HG03159 (cell line): ENCODE measurements around the gene DLG5.

Source experiments
- ATAC-seq: cut with Tn5 transposase; IDR thresholded peaks from one replicate; pipeline ENCODE4 v1.9.1; 2021; ENCODE audit warnings: mild to moderate bottlenecking, moderate library complexity; ENCODE audit not compliant: unreplicated experiment

DLG5 gene

GRCh38 chr10:77849039-77849664 lies 77.4 kb downstream of the DLG5 start:
- no peak for ATAC-seq

- peak; percentile 81 for ATAC-seq
These were observed 79.7 kb downstream of the DLG5 start for GRCh38 chr10:77846718-77847311.

- ATAC-seq: no peak
These were observed 81.1 kb downstream of the DLG5 start for GRCh38 chr10:77845451-77845850.

- no peak for ATAC-seq
These were observed 81.7 kb downstream of the DLG5 start for GRCh38 chr10:77844713-77845445.

GRCh38 chr10:77844177-77844576 lies 82.4 kb downstream of the DLG5 start:
- no peak for ATAC-seq

GRCh38 chr10:77843264-77843663 lies 83.3 kb downstream of the DLG5 start:
- ATAC-seq: no peak

GRCh38 chr10:77842652-77843212 lies 83.8 kb downstream of the DLG5 start:
- no peak for ATAC-seq

GRCh38 chr10:77841711-77842375 lies 84.7 kb downstream of the DLG5 start:
- no peak for ATAC-seq

- ATAC-seq: no peak
These were observed 85.9 kb downstream of the DLG5 start for GRCh38 chr10:77840636-77841035.

- ATAC-seq: no peak
These were observed 88.5 kb downstream of the DLG5 start for GRCh38 chr10:77837925-77838595.

- peak; percentile 81 for ATAC-seq
These were observed 89.2 kb downstream of the DLG5 start for GRCh38 chr10:77837248-77837924.

GRCh38 chr10:77836299-77836820 lies 90.2 kb downstream of the DLG5 start:
- no peak for ATAC-seq

- no peak for ATAC-seq
These were observed 90.9 kb downstream of the DLG5 start for GRCh38 chr10:77835669-77836086.

GRCh38 chr10:77834943-77835668 lies 91.4 kb downstream of the DLG5 start:
- no peak for ATAC-seq

GRCh38 chr10:77834540-77834939 lies 92.0 kb downstream of the DLG5 start:
- ATAC-seq: no peak

GRCh38 chr10:77833792-77834191 lies 92.8 kb downstream of the DLG5 start:
- ATAC-seq: no peak

GRCh38 chr10:77833225-77833624 lies 93.3 kb downstream of the DLG5 start:
- ATAC-seq: no peak

GRCh38 chr10:77832238-77832637 lies 94.3 kb downstream of the DLG5 start:
- ATAC-seq: no peak

- ATAC-seq: no peak
These were observed 97.2 kb downstream of the DLG5 start for GRCh38 chr10:77829356-77829755.
